H1 (cell line): ENCODE measurements around the gene HOXB4. TPM values are rescaled to one million over a fixed set of nuclear protein-coding genes. Genes with fewer than 3 reads are reported as not detected.

Experiments used
- BCL11A ChIP-seq, 2 experiments: IDR thresholded peaks; one replicate each; pipeline ENCODE4 v1.6.1; 2011; ENCODE audit warnings: low read depth in 2 of 2, low read length in 2 of 2, mild to moderate bottlenecking in 2 of 2
- BRCA1 ChIP-seq: IDR thresholded peaks from 2 replicates; pipeline ENCODE4 v1.6.1; 2012; ENCODE audit warnings: low read depth, low read length, improper control_type of control experiment
- CHD1 ChIP-seq: IDR thresholded peaks from 2 replicates; pipeline ENCODE4 v1.6.1; 2012; ENCODE audit warnings: low read depth, low read length, improper control_type of control experiment
- EGR1 ChIP-seq: IDR thresholded peaks from 2 replicates; pipeline ENCODE4 v1.6.1; 2011; ENCODE audit warnings: low read depth, low read length, borderline replicate concordance
- EZH2 ChIP-seq: fragments of 200-600 bp; sonication (generic); IDR thresholded peaks from 2 replicates; pipeline ENCODE4 v1.7.1; 2012; ENCODE audit warnings: low read depth, mild to moderate bottlenecking, moderate library complexity, low read length, inconsistent platforms; ENCODE audit not compliant: severe bottlenecking
- JUN ChIP-seq: IDR thresholded peaks from 2 replicates; pipeline ENCODE4 v1.6.1; 2011; ENCODE audit warnings: low read depth, mild to moderate bottlenecking, improper control_type of control experiment, low read length
- KDM4A ChIP-seq: IDR thresholded peaks from one replicate; pipeline ENCODE4 v1.7.1; 2012; ENCODE audit warnings: low read depth, mild to moderate bottlenecking, moderate library complexity, low read length, inconsistent platforms; ENCODE audit not compliant: severe bottlenecking
- MAFK ChIP-seq: IDR thresholded peaks from 2 replicates; pipeline ENCODE4 v1.6.1; 2012; ENCODE audit warnings: low read depth, mild to moderate bottlenecking, improper control_type of control experiment, low read length
- POLR2A ChIP-seq, 2 experiments: IDR thresholded peaks; 1 replicate in 1 of 2; 2 replicates in 1 of 2; pipeline ENCODE4 v1.6.1; 2011; ENCODE audit warnings: low read depth in 2 of 2, low read length in 2 of 2, mild to moderate bottlenecking in 2 of 2; ENCODE audit errors: control extremely low read depth in 1 of 2
- POU5F1 ChIP-seq: IDR thresholded peaks from 2 replicates; pipeline ENCODE4 v1.6.1; 2011; ENCODE audit warnings: low read depth, mild to moderate bottlenecking, low read length, moderate library complexity
- RNF2 ChIP-seq: fragments of 200-900, 300-1000 bp; sonication (generic); IDR thresholded peaks from 2 replicates; pipeline ENCODE4 v1.7.1; 2016; ENCODE audit warnings: borderline replicate concordance, low read depth, mild to moderate bottlenecking, antibody characterized with exemption, low read length; ENCODE audit not compliant: poor library complexity, severe bottlenecking; ENCODE audit errors: missing control alignments
- SP4 ChIP-seq: IDR thresholded peaks from 2 replicates; pipeline ENCODE4 v1.6.1; 2012; ENCODE audit warnings: low read length, inconsistent platforms
- SRF ChIP-seq: IDR thresholded peaks from 2 replicates; pipeline ENCODE4 v1.6.1; 2011; ENCODE audit warnings: mild to moderate bottlenecking, low read depth, low read length, moderate library complexity
- polyA plus RNA-seq, 7 experiments: library from polyadenylated mRNA; depleted of rRNA in 3 of 7; stranded (reverse) in 5 of 7; unstranded in 2 of 7; fragments of >200 nt in 5 of 7; fragments of 200-250 nt in 2 of 7; gene quantifications; 1 replicate in 5 of 7; 2 replicates in 1 of 7; 4 replicates in 1 of 7; pipeline versions ENCODE4 v1.2.1 to v1.2.3, GENCODE V29; 2011 to 2013; ENCODE audit warnings: missing spikeins in 2 of 7, mixed read lengths in 2 of 7
- total RNA-seq: library from RNA; stranded (reverse); fragmentation: NEBNext Ultra II Directional; extraction: Animal tissue kit (Norgen Biotek cat#: 25700); gene quantifications from 2 replicates; pipeline ENCODE4 v1.2.1, GENCODE V29; 2021

HOXB4 gene
- total and polyA plus RNA-seq, 2 of the 8 experiments (the other 6 are each of a cell fraction or from before 2014, with no cell fraction given): not detected

- TF ChIP-seq CHD1 (no peak), EGR1 (peak; percentile 92), SP4 (no peak), POU5F1 (no peak), KDM4A (peak; percentile 24), BRCA1 (no peak), SRF (no peak), JUN (no peak), EZH2 (peak; percentile 95), POLR2A (IDR thresholded peaks at IDR 0.05; ENCODE audit: control extremely low read depth in 1 of 2, low read depth in 2 of 2, low read length in 2 of 2) (no peak), BCL11A (IDR thresholded peaks at IDR 0.05; ENCODE audit: low read depth in 2 of 2, low read length in 2 of 2) (no peak), MAFK (no peak), RNF2 (peak; percentile 75)
These were observed 27.5 kb downstream of the HOXB4 start (continued) for GRCh38 chr17:48550502-48551213.
